ENCODE measurements around the gene CD177. TPM values are rescaled to one million over a fixed set of nuclear protein-coding genes. Genes with fewer than 3 reads are reported as not detected.

CD177 gene
- total RNA-seq, 1 experiment from 2014 or later = not detected

- DNase-seq (ENCODE audit: low read depth, low spot score) (peak; percentile 73), ATAC-seq (peak; percentile 99)
- no peaks in the 10 kb centered on the region for H3K9me2 ChIP-seq (ENCODE audit: insufficient read depth)
- H3K4me1 ChIP-seq (ENCODE audit: control insufficient read depth in 1 of 2, insufficient read depth in 2 of 2, low read length in 2 of 2) = peaks cover 0 to 11% of the 10 kb centered on the region in 2 experiments; a peak in 2 of 4 replicates
- POLR2A ChIA-PET = no interaction called here
- H3K27ac ChIP-seq (ENCODE audit: low read depth, low read length) = no peak overlapping the region
- no peaks in the 10 kb centered on the region for H3K27me3 ChIP-seq (ENCODE audit: insufficient read depth, low read length)
- H3K9ac ChIP-seq (ENCODE audit: low read length) = peak overlapping the region; percentile 14; the same call in 1 of the 2 replicates
- TF ChIP-seq EGR1 (IDR thresholded peaks at IDR 0.05; ENCODE audit: low read depth) (no peak), ZNF274 (IDR thresholded peaks at IDR 0.05; ENCODE audit: low read depth, low read length) (no peak), JUND (IDR thresholded peaks at IDR 0.05) (no peak), CTCF (IDR thresholded peaks at IDR 0.05 in 2 of 3, conservative IDR thresholded peaks at IDR 0.05 in 1 of 3; ENCODE audit: borderline replicate concordance in 1 of 3, insufficient read depth in 1 of 3, low read depth in 2 of 3, low read length in 2 of 3) (peak; percentile 77 to 83 (median 82); a peak in 5 of 6 replicates), POLR2A (IDR thresholded peaks at IDR 0.05; ENCODE audit: borderline replicate concordance, extremely low read depth, insufficient read depth, insufficient read length) (no peak), CEBPB (IDR thresholded peaks at IDR 0.05; ENCODE audit: low read depth) (no peak), RAD21 (IDR thresholded peaks at IDR 0.05; ENCODE audit: low read depth) (peak; percentile 86), POLR2AphosphoS5 (IDR thresholded peaks at IDR 0.05; ENCODE audit: low read depth, low read length) (no peak), TCF7L2 (IDR thresholded peaks at IDR 0.05; ENCODE audit: borderline replicate concordance, extremely low read depth, insufficient read depth, insufficient read length) (no peak), SIN3A (IDR thresholded peaks at IDR 0.05; ENCODE audit: low read depth) (no peak), YY1 (IDR thresholded peaks at IDR 0.05; ENCODE audit: extremely low read depth, insufficient replicate concordance, low read depth, low read length) (peak; percentile 54)
- H4K20me1 ChIP-seq (ENCODE audit: insufficient read depth) = no peaks in the 10 kb centered on the region
- H2AFZ ChIP-seq (ENCODE audit: low read depth, low read length, poor library complexity, severe bottlenecking) = peak overlapping the region; percentile 98
- peak overlapping the region; percentile 83 for H3K4me2 ChIP-seq (ENCODE audit: low read length)
- BruUV-seq (replicated peaks) = no TSS peak
- no peaks in the 10 kb centered on the region for H3K36me3 ChIP-seq (ENCODE audit: control insufficient read depth in 1 of 2, insufficient read depth in 2 of 2, low read length in 2 of 2)
- no peaks in the 10 kb centered on the region for H3K9me3 ChIP-seq (ENCODE audit: control insufficient read depth in 1 of 2, insufficient read depth in 1 of 2, low read depth in 1 of 2, low read length in 2 of 2)
- no peaks in the 10 kb centered on the region for H3K79me2 ChIP-seq (ENCODE audit: insufficient read depth, low read length)
- peak overlapping the region; percentile 14 to 44; a peak in 3 of 4 replicates for H3K4me3 ChIP-seq (replicated peaks in 1 of 2; ENCODE audit: low read depth in 1 of 2, low read length in 2 of 2)
- RAD21 ChIA-PET (ENCODE audit: low non-redundant PET in 1 of 2, low total read pairs in 2 of 2, uncharacterized antibody in 2 of 2, unreplicated experiment in 2 of 2) = no interaction called here
- CTCF ChIA-PET = interaction anchor here (0.7 kb wide), 1 partner anchor 11 kb away, joined by 3 read pairs; no protein-coding TSS in a partner anchor
- intact Hi-C loops (cut with micrococcal nuclease) = loop anchor here (1.0 kb wide), 1 partner anchor 87 kb away; no protein-coding TSS in a partner anchor
Measured at GRCh38 chr19:43316591-43317319, 36.7 kb upstream of the CD177 start.
